ENCODE data around the gene KCNG3. TPM values are rescaled to one million over a fixed set of nuclear protein-coding genes. Genes with fewer than 3 reads are reported as not detected.
A peak's percentile ranks its signal among the peaks of the same experiment; 100 is the strongest.

Gene KCNG3
- total and polyA plus RNA-seq, 2 of the 13 experiments (the other 11 are each of a cell fraction or from before 2014, with no cell fraction given), result 2.8 to 4.8 TPM

DNA sequence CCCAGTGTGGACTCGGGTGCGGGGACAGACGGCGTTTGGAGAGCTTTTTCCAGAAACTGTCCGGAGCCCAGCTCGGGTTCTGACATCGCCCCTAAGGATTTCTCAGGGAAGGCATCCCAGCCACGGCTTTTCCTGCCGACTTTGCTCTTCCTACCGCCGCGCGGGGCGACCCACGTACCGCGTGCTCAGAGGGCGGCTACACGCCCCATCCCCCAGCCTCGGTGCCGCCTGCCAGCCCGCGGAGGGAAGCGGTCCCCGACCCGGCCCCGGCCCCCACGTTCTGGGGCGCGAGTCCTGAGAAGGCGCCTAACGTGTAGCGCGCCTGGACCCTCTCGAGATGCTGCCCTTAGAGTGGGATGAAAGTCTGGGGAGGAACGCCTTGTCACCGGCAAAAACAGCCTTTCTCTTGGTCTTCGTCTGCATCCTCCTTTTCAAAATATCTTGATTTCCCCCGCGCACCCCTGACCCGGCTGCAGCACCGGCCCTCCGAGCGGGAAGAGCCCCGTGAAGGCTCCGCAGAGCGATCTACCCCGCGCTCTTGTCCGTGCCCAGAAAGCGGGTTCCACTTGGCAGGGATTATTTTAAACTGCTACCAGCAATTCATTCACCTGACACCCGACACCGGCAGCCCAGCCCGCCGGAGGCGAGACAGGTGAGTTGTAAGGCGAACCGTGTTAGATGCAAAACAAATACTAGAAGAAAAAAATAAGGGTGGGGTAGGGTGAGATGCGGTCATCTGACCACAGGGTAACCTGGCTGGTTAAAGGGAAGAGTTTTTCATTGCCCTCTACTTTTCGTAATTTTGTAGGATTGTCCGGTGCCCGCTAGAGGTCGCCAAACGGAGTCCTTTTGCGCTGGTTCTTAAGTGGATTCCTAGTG, 812 bp upstream of the KCNG3 start (continued):
- no peak for TF ChIP-seq ATF7 (IDR thresholded peaks at IDR 0.05)
- peak; percentile 53 for TF ChIP-seq ATF7 (CRISPR knock-in tag; IDR thresholded peaks at IDR 0.05)
- no peak for TF ChIP-seq NPAS2 (CRISPR knock-in tag; IDR thresholded peaks at IDR 0.05; ENCODE audit: borderline replicate concordance)
- TF ChIP-seq DR1 (CRISPR knock-in tag; IDR thresholded peaks at IDR 0.05), result no peak; the same call in 1 of the 2 replicates
- TF ChIP-seq, protein P1, sequence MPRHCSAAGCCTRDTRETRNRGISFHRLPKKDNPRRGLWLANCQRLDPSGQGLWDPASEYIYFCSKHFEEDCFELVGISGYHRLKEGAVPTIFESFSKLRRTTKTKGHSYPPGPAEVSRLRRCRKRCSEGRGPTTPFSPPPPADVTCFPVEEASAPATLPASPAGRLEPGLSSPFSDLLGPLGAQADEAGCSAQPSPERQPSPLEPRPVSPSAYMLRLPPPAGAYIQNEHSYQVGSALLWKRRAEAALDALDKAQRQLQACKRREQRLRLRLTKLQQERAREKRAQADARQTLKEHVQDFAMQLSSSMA (CRISPR knock-in tag; IDR thresholded peaks at IDR 0.05), result peak; percentile 8; the same call in 1 of the 2 replicates
- peak; percentile 81 for TF ChIP-seq TBX2 (CRISPR knock-in tag; IDR thresholded peaks at IDR 0.05; ENCODE audit: borderline replicate concordance)
- TF ChIP-seq, protein P2, sequence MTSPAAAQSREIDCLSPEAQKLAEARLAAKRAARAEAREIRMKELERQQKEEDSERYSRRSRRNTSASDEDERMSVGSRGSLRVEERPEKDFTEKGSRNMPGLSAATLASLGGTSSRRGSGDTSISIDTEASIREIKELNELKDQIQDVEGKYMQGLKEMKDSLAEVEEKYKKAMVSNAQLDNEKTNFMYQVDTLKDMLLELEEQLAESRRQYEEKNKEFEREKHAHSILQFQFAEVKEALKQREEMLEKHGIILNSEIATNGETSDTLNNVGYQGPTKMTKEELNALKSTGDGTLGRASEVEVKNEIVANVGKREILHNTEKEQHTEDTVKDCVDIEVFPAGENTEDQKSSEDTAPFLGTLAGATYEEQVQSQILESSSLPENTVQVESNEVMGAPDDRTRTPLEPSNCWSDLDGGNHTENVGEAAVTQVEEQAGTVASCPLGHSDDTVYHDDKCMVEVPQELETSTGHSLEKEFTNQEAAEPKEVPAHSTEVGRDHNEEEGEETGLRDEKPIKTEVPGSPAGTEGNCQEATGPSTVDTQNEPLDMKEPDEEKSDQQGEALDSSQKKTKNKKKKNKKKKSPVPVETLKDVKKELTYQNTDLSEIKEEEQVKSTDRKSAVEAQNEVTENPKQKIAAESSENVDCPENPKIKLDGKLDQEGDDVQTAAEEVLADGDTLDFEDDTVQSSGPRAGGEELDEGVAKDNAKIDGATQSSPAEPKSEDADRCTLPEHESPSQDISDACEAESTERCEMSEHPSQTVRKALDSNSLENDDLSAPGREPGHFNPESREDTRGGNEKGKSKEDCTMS (CRISPR knock-in tag; conservative IDR thresholded peaks at IDR 0.05), result no peak
- 0 out of 2 replicates have a peak, but pooled peaks have one; percentile 75 for TF ChIP-seq ZNF251 (CRISPR knock-in tag; IDR thresholded peaks at IDR 0.05)
- TF ChIP-seq, protein P3, sequence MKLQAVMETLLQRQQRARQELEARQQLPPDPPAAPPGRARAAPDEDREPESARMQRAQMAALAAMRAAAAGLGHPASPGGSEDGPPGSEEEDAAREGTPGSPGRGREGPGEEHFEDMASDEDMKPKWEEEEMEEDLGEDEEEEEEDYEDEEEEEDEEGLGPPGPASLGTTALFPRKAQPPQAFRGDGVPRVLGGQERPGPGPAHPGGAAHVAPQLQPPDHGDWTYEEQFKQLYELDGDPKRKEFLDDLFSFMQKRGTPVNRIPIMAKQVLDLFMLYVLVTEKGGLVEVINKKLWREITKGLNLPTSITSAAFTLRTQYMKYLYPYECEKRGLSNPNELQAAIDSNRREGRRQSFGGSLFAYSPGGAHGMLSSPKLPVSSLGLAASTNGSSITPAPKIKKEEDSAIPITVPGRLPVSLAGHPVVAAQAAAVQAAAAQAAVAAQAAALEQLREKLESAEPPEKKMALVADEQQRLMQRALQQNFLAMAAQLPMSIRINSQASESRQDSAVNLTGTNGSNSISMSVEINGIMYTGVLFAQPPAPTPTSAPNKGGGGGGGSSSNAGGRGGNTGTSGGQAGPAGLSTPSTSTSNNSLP (IDR thresholded peaks at IDR 0.05; ENCODE audit: low read depth, low read length), result peak; percentile 68
- TF ChIP-seq SP2 (CRISPR knock-in tag; IDR thresholded peaks at IDR 0.05), result no peak
- no peak for TF ChIP-seq ZFP82 (CRISPR knock-in tag; IDR thresholded peaks at IDR 0.05; ENCODE audit: borderline replicate concordance)
- TF ChIP-seq, protein P4, sequence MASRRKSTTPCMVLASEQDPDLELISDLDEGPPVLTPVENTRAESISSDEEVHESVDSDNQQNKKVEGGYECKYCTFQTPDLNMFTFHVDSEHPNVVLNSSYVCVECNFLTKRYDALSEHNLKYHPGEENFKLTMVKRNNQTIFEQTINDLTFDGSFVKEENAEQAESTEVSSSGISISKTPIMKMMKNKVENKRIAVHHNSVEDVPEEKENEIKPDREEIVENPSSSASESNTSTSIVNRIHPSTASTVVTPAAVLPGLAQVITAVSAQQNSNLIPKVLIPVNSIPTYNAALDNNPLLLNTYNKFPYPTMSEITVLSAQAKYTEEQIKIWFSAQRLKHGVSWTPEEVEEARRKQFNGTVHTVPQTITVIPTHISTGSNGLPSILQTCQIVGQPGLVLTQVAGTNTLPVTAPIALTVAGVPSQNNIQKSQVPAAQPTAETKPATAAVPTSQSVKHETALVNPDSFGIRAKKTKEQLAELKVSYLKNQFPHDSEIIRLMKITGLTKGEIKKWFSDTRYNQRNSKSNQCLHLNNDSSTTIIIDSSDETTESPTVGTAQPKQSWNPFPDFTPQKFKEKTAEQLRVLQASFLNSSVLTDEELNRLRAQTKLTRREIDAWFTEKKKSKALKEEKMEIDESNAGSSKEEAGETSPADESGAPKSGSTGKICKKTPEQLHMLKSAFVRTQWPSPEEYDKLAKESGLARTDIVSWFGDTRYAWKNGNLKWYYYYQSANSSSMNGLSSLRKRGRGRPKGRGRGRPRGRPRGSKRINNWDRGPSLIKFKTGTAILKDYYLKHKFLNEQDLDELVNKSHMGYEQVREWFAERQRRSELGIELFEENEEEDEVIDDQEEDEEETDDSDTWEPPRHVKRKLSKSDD (CRISPR knock-in tag; IDR thresholded peaks at IDR 0.05; ENCODE audit: low read depth), result no peak; the same call in 1 of the 2 replicates
- TF ChIP-seq, protein P5, sequence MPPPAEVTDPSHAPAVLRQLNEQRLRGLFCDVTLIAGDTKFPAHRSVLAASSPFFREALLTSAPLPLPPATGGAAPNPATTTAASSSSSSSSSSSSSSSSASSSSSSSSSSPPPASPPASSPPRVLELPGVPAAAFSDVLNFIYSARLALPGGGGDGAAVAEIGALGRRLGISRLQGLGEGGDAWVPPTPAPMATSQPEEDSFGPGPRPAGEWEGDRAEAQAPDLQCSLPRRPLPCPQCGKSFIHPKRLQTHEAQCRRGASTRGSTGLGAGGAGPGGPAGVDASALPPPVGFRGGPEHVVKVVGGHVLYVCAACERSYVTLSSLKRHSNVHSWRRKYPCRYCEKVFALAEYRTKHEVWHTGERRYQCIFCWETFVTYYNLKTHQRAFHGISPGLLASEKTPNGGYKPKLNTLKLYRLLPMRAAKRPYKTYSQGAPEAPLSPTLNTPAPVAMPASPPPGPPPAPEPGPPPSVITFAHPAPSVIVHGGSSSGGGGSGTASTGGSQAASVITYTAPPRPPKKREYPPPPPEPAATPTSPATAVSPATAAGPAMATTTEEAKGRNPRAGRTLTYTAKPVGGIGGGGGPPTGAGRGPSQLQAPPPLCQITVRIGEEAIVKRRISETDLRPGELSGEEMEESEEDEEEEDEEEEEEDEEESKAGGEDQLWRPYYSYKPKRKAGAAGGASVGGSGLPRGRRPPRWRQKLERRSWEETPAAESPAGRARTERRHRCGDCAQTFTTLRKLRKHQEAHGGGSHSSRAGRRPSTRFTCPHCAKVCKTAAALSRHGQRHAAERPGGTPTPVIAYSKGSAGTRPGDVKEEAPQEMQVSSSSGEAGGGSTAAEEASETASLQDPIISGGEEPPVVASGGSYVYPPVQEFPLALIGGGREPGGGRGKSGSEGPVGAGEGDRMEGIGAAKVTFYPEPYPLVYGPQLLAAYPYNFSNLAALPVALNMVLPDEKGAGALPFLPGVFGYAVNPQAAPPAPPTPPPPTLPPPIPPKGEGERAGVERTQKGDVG (CRISPR knock-in tag; IDR thresholded peaks at IDR 0.05; ENCODE audit: borderline replicate concordance), result peak; percentile 37; the same call in 1 of the 2 replicates
- TF ChIP-seq CENPX (CRISPR knock-in tag; IDR thresholded peaks at IDR 0.05), result no peak
